ENCODE results near the gene ZDHHC14.

GRCh38 chr6:157376706-157377230 lies 4.2 kb upstream of the ZDHHC14 start:
- TF ChIP-seq POLR2A (IDR thresholded peaks at IDR 0.05): no peak
- TF ChIP-seq CTCF (IDR thresholded peaks at IDR 0.05): no peak
